Sigmoid colon (tissue), 7 donors: Measurements from ENCODE around the gene CFAP100. TPM values are rescaled to one million over a fixed set of nuclear protein-coding genes. Genes with fewer than 3 reads are reported as not detected.

ENCODE experiments used
- DNase-seq: peaks from one replicate; pipeline ENCODE4 v3.0.0-alpha.2; 2019
- H3K27ac ChIP-seq, 4 donors: fragments of 200-600 bp; sonication (generic); one replicate each; pipeline ENCODE4 v1.5.1; 2016 to 2019; ENCODE audit warnings: mild to moderate bottlenecking in 1 of 4
- H3K27me3 ChIP-seq, 3 donors: fragments of 200-600 bp; sonication (generic); one replicate each; pipeline ENCODE4 v1.5.1; 2019; ENCODE audit warnings: mild to moderate bottlenecking in 1 of 3
- H3K36me3 ChIP-seq, 4 donors: fragments of 200-600 bp; sonication (generic); one replicate each; pipeline ENCODE4 v1.5.1; 2016 to 2019
- H3K4me1 ChIP-seq, 4 donors: fragments of 200-600 bp; sonication (generic); one replicate each; pipeline ENCODE4 v1.5.1; 2017 to 2019
- H3K4me3 ChIP-seq, 4 donors: fragments of 200-600 bp; sonication (generic); one replicate each; pipeline ENCODE4 v1.5.1; 2017 to 2019; ENCODE audit warnings: mild to moderate bottlenecking in 2 of 4, moderate library complexity in 1 of 4
- H3K9me3 ChIP-seq, 4 donors: fragments of 200-600 bp in 3 of 4; sonication (generic) in 3 of 4; one replicate each; pipeline versions ENCODE4 v1.5.1 to v1.6.1; 2013 to 2019
- EP300 ChIP-seq, 4 donors: sonication (generic); formaldehyde crosslinking; IDR thresholded peaks; one replicate each; pipeline ENCODE4 v1.6.1; 2017; ENCODE audit warnings: antibody characterized with exemption in 4 of 4
- POLR2A ChIP-seq, 2 donors: fragments of 450-650 bp; IDR thresholded peaks; one replicate each; pipeline ENCODE4 v1.6.1; 2016; ENCODE audit warnings: antibody characterized with exemption in 2 of 2, mild to moderate bottlenecking in 2 of 2, moderate library complexity in 2 of 2
- POLR2AphosphoS5 ChIP-seq, 4 donors: sonication (generic); formaldehyde crosslinking; IDR thresholded peaks; one replicate each; pipeline ENCODE4 v1.6.1; 2017; ENCODE audit warnings: antibody characterized with exemption in 4 of 4
- WGBS, 2 donors: extraction: QIAGEN DNeasy Blood & Tissue Kit; methylation state at CpG; one replicate each; pipeline ENCODE4 v1.1.7; 2013; 5-methylcytosine and 5-hydroxymethylcytosine counted together
- intact Hi-C: fragments of 100-400 bp; cut with DNase I; formaldehyde crosslinking; loops from one replicate; pipeline ENCODE4 v1.15.1; 2023
- polyA plus RNA-seq, 3 donors: library from polyadenylated mRNA; stranded (reverse); fragments of 200-250 nt; gene quantifications; one replicate each; pipeline ENCODE4 v1.2.3, GENCODE V29; 2013
- total RNA-seq, 4 donors: library from RNA; depleted of rRNA; stranded (reverse); fragments of >200 nt; gene quantifications; one replicate each; pipeline ENCODE4 v1.1.0, GENCODE V29; 2016
- TF ChIP-seq, protein P1 (sequence below), 4 experiments: fragments of 450-650 bp in 3 of 4; fragments of 200-600 bp in 1 of 4; IDR thresholded peaks; one replicate each; pipeline ENCODE4 v1.5.1; 2016 to 2019; ENCODE audit warnings: antibody characterized with exemption in 4 of 4, mild to moderate bottlenecking in 3 of 4, moderate library complexity in 2 of 4
- donor health status: healthy with polysubstance abuse.
- donor health status: Bipolar disorder and iron deficiency.
- donor health status: healthy.

Gene CFAP100
- total and polyA plus RNA-seq, 7 donors: not detected

DNA sequence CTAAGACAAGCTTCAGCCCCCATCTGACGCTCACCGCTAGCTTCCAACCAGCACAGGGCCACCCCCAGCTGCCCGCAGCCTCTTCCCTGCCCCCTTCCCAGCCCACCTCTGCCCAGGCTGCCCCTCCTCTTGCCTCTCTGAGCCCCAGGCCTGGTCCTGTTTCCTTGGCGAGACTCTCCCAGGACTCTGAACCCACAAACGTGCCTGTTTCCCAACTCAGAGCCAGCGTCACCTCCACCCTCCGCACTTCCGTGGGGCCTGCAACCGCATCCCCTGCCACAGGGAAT lies 45.9 kb downstream of the CFAP100 start:
- H3K9me3 ChIP-seq: no peaks in the 10 kb centered on the region
- H3K4me1 ChIP-seq: no peaks in the 10 kb centered on the region
- WGBS, 2 donors: 94 to 95% methylated on average over 9 of the region's 9 CpGs
- no peak overlapping the region for H3K4me3 ChIP-seq
- H3K36me3 ChIP-seq: peaks cover 5 to 60% (median 14%) of the 10 kb centered on the region in 4 donors
- intact Hi-C loops: no loop called here
- H3K27ac ChIP-seq: no peak overlapping the region
- no peaks in the 10 kb centered on the region for H3K27me3 ChIP-seq
- peak; percentile 51 for DNase-seq
- TF ChIP-seq POLR2A (IDR thresholded peaks at IDR 0.05) (no peak), EP300 (IDR thresholded peaks at IDR 0.05) (no peak)
- TF ChIP-seq, protein P1, sequence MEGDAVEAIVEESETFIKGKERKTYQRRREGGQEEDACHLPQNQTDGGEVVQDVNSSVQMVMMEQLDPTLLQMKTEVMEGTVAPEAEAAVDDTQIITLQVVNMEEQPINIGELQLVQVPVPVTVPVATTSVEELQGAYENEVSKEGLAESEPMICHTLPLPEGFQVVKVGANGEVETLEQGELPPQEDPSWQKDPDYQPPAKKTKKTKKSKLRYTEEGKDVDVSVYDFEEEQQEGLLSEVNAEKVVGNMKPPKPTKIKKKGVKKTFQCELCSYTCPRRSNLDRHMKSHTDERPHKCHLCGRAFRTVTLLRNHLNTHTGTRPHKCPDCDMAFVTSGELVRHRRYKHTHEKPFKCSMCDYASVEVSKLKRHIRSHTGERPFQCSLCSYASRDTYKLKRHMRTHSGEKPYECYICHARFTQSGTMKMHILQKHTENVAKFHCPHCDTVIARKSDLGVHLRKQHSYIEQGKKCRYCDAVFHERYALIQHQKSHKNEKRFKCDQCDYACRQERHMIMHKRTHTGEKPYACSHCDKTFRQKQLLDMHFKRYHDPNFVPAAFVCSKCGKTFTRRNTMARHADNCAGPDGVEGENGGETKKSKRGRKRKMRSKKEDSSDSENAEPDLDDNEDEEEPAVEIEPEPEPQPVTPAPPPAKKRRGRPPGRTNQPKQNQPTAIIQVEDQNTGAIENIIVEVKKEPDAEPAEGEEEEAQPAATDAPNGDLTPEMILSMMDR (IDR thresholded peaks at IDR 0.05): no peak

DNA sequence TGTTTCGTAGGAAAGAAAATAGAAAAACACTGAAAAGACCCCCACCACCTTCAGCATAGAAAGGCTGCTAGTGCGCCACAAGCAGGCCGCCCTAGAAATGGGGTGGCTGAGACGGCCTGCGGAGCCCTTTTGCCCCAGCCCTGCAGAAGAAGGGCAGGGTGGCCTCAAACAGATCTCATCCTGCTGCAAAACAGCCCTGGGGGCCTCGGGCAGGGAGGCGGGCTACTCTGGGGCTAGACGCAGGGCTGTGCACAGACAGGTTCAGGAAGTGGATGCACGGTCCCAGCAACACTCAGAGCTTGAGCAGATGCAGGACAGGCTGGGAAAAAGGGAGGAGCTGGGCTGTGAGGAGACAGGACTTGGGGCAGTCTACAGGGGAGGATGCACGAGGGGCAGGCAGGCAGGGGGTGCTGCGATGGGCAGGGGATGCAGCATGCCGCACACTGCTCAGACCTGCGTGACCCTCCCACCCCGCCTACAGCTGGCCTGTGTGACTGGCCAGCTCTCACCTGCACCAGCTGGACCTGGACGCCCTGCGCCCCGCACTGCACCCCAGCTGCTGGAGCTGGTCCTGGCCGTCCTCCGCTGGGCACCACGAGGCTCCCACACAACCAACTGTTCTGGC lies 46.7 kb downstream of the CFAP100 start:
- no peaks in the 10 kb centered on the region for H3K4me1 ChIP-seq
- no peak overlapping the region for H3K4me3 ChIP-seq
- TF ChIP-seq, protein P1 (IDR thresholded peaks at IDR 0.05): no peak
- TF ChIP-seq EP300 (IDR thresholded peaks at IDR 0.05): no peak
- TF ChIP-seq POLR2AphosphoS5 (IDR thresholded peaks at IDR 0.05): no peak
- no peak for TF ChIP-seq POLR2A (IDR thresholded peaks at IDR 0.05)
- no peaks in the 10 kb centered on the region for H3K9me3 ChIP-seq
- H3K27me3 ChIP-seq: no peaks in the 10 kb centered on the region
- no peak overlapping the region for H3K27ac ChIP-seq
- H3K36me3 ChIP-seq: peaks cover 5 to 53% (median 12%) of the 10 kb centered on the region in 4 donors
- 95% methylated on average over 20 of the region's 20 CpGs for WGBS, 2 donors
- DNase-seq: peak; percentile 51
- intact Hi-C loops: no loop called here

DNA sequence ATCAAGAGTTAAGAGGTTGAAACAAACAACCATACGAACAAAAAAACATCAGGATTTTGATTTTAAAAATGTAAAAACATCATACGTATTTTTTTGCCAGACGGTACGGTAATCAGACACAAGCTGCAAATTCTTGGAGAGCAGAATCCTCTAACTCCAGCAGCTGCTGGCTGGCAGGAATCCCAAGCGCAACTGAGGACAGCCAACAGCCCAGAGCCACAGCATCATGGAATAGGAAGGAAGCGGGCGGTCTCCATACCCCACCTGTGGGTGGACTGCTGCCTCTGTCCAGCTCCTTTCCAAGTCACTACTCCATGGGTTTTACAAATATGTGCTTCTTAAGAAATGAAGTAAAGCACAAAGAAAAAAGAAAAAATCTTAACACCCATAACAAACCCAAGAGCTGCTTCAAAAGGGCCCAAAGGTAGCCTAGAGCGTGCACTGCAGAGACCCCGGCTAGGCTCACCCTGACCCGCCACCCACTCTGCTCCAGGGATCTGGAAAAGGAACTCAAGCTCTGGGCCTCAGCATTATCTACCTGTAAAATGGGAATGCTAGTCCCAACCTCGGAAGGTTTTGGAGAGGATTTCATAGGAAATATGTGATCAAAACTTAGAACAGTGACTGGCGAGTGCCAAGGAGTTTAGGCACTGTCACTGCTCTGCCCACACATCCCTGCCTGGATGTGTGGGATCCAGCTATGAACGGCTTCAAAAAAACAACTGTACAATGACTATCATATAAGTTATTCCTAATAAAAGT lies 47.6 kb downstream of the CFAP100 start:
- no peak overlapping the region for H3K27ac ChIP-seq
- H3K36me3 ChIP-seq: peaks cover 0 to 44% (median 9%) of the 10 kb centered on the region in 4 donors
- 89 to 94% methylated on average over 13 of the region's 13 CpGs for WGBS, 2 donors
- DNase-seq: peak; percentile 71
- intact Hi-C loops: no loop called here
- H3K9me3 ChIP-seq: no peaks in the 10 kb centered on the region
- TF ChIP-seq EP300 (IDR thresholded peaks at IDR 0.05): no peak
- TF ChIP-seq, protein P1 (IDR thresholded peaks at IDR 0.05): no peak
- TF ChIP-seq POLR2AphosphoS5 (IDR thresholded peaks at IDR 0.05): no peak
- TF ChIP-seq POLR2A (IDR thresholded peaks at IDR 0.05): no peak
- no peaks in the 10 kb centered on the region for H3K27me3 ChIP-seq
- H3K4me3 ChIP-seq: no peak overlapping the region
- peaks cover 0 to 5% (median 1%) of the 10 kb centered on the region in 4 donors for H3K4me1 ChIP-seq

DNA sequence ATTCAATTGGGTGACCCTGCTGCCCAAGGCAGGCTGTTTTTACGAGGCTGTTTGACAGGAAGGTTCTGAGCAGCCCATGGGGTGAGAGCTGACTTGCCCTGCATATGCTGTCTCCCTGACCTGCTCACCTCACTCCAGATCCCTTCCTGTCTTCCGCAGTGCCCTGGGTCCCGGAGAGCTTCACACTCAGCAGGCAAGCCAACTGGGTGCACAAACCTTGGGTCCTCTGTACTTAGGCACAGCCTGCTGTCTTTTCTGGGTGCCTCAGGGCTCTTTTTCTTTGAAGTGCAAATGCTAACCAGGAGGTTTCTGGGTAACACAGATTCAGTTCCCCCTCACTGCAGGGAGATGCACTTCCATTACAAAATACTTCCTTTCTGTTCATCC lies 48.1 kb downstream of the CFAP100 start:
- intact Hi-C loops: no loop called here
- Histone ChIP-seq H3K4me3 (no peak overlapping the region), H3K36me3 (peaks cover 0 to 40% (median 8%) of the 10 kb centered on the region in 4 donors), H3K27me3 (no peaks in the 10 kb centered on the region), H3K4me1 (peaks cover 0 to 11% (median 7%) of the 10 kb centered on the region in 4 donors), H3K27ac (no peak overlapping the region), H3K9me3 (no peaks in the 10 kb centered on the region)
- 88 to 90% methylated on average over 3 of the region's 3 CpGs for WGBS, 2 donors
- TF ChIP-seq POLR2A (IDR thresholded peaks at IDR 0.05) (no peak), POLR2AphosphoS5 (IDR thresholded peaks at IDR 0.05) (no peak), EP300 (IDR thresholded peaks at IDR 0.05) (no peak)
- TF ChIP-seq, protein P1 (IDR thresholded peaks at IDR 0.05): no peak
- DNase-seq: peak; percentile 44
